ENCODE data around the gene MTHFD2L.

Gene MTHFD2L

GRCh38 chr4:74287164-74287563 is 129.2 kb downstream of the MTHFD2L start:
- H2AFZ ChIP-seq (ENCODE audit: low read length), result no peak overlapping the region
- H3K9me2 ChIP-seq (ENCODE audit: low read depth, low read length), result no peaks in the 10 kb centered on the region
- H3K9me3 ChIP-seq (ENCODE audit: low read length), result no peaks in the 10 kb centered on the region
- TF ChIP-seq EZH2 (IDR thresholded peaks at IDR 0.05; ENCODE audit: borderline replicate concordance, low read length), result no peak
- no peak for TF ChIP-seq CTCF (IDR thresholded peaks at IDR 0.05; ENCODE audit: low read length)
- H3F3A ChIP-seq (ENCODE audit: insufficient read depth, low read length), result no peaks in the 10 kb centered on the region
- no peaks in the 10 kb centered on the region for H4K20me1 ChIP-seq (ENCODE audit: insufficient read depth, low read length)
- no peaks in the 10 kb centered on the region for H3K27me3 ChIP-seq (ENCODE audit: insufficient read depth, low read length)
- no peak overlapping the region for H3K4me3 ChIP-seq (ENCODE audit: low read depth, low read length, poor library complexity, severe bottlenecking)
- no peaks in the 10 kb centered on the region for H3K4me1 ChIP-seq (ENCODE audit: insufficient read depth, low read length, severe bottlenecking)
- no peak overlapping the region for H3K4me2 ChIP-seq (ENCODE audit: low read length)
- H3K79me2 ChIP-seq (ENCODE audit: insufficient read depth, low read length), result no peaks in the 10 kb centered on the region
- no peak overlapping the region for H3K9ac ChIP-seq (ENCODE audit: low read length)
- H3K27ac ChIP-seq (ENCODE audit: low read depth, low read length, poor library complexity, severe bottlenecking), result no peak overlapping the region
- no peaks in the 10 kb centered on the region for H3K36me3 ChIP-seq (ENCODE audit: insufficient read depth, low read length)

DNA sequence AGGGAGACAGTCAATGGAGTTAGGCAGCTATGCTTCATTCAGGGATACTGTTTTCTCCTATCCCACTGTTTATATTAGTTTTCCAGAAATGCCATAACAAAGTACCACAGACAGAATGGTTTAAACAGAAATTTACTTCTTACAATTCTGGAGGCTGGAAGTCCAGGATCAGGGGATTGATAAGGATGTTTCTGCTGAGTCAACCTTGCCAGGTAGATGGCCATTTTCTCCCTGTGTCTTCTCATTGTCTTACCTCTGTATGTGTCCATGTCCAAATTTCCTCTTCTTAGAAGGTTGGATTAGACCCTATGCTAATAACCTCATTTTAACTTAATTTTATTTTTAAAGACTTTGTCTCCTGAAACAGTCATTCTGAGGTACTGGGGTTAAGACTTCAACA is 129.9 kb downstream of the MTHFD2L start:
- no peak overlapping the region for H3K4me2 ChIP-seq (ENCODE audit: low read length)
- H3K27ac ChIP-seq (ENCODE audit: low read depth, low read length, poor library complexity, severe bottlenecking), result no peak overlapping the region
- no peaks in the 10 kb centered on the region for H3K27me3 ChIP-seq (ENCODE audit: insufficient read depth, low read length)
- no peak overlapping the region for H3K4me3 ChIP-seq (ENCODE audit: low read depth, low read length, poor library complexity, severe bottlenecking)
- H3K9ac ChIP-seq (ENCODE audit: low read length), result no peak overlapping the region
- no peaks in the 10 kb centered on the region for H3K4me1 ChIP-seq (ENCODE audit: insufficient read depth, low read length, severe bottlenecking)
- no peak overlapping the region for H2AFZ ChIP-seq (ENCODE audit: low read length)
- no peaks in the 10 kb centered on the region for H3K9me3 ChIP-seq (ENCODE audit: low read length)
- TF ChIP-seq EZH2 (IDR thresholded peaks at IDR 0.05; ENCODE audit: borderline replicate concordance, low read length), result no peak
- TF ChIP-seq CTCF (IDR thresholded peaks at IDR 0.05; ENCODE audit: low read length), result no peak
- H3K79me2 ChIP-seq (ENCODE audit: insufficient read depth, low read length), result no peaks in the 10 kb centered on the region
- H3K36me3 ChIP-seq (ENCODE audit: insufficient read depth, low read length), result no peaks in the 10 kb centered on the region
- no peaks in the 10 kb centered on the region for H4K20me1 ChIP-seq (ENCODE audit: insufficient read depth, low read length)
- no peaks in the 10 kb centered on the region for H3F3A ChIP-seq (ENCODE audit: insufficient read depth, low read length)
- H3K9me2 ChIP-seq (ENCODE audit: low read depth, low read length), result no peaks in the 10 kb centered on the region

GRCh38 chr4:74291471-74291870 is 133.6 kb downstream of the MTHFD2L start:
- TF ChIP-seq CTCF (IDR thresholded peaks at IDR 0.05; ENCODE audit: low read length), result no peak
- no peak for TF ChIP-seq EZH2 (IDR thresholded peaks at IDR 0.05; ENCODE audit: borderline replicate concordance, low read length)
- Histone ChIP-seq H3K36me3 (ENCODE audit: insufficient read depth, low read length) (no peaks in the 10 kb centered on the region), H3K79me2 (ENCODE audit: insufficient read depth, low read length) (no peaks in the 10 kb centered on the region), H3K27me3 (ENCODE audit: insufficient read depth, low read length) (no peaks in the 10 kb centered on the region), H3F3A (ENCODE audit: insufficient read depth, low read length) (no peaks in the 10 kb centered on the region), H3K9ac (ENCODE audit: low read length) (no peak overlapping the region), H3K4me3 (ENCODE audit: low read depth, low read length, poor library complexity, severe bottlenecking) (no peak overlapping the region), H4K20me1 (ENCODE audit: insufficient read depth, low read length) (no peaks in the 10 kb centered on the region), H2AFZ (ENCODE audit: low read length) (no peak overlapping the region), H3K9me2 (ENCODE audit: low read depth, low read length) (no peaks in the 10 kb centered on the region), H3K9me3 (ENCODE audit: low read length) (no peaks in the 10 kb centered on the region), H3K4me2 (ENCODE audit: low read length) (no peak overlapping the region), H3K4me1 (ENCODE audit: insufficient read depth, low read length, severe bottlenecking) (no peaks in the 10 kb centered on the region), H3K27ac (ENCODE audit: low read depth, low read length, poor library complexity, severe bottlenecking) (no peak overlapping the region)

All from OCI-LY1 (cell line).